ENCODE results near the gene AOPEP.
A peak's percentile ranks its signal among the peaks of the same experiment; 100 is the strongest.

Gene AOPEP

DNA sequence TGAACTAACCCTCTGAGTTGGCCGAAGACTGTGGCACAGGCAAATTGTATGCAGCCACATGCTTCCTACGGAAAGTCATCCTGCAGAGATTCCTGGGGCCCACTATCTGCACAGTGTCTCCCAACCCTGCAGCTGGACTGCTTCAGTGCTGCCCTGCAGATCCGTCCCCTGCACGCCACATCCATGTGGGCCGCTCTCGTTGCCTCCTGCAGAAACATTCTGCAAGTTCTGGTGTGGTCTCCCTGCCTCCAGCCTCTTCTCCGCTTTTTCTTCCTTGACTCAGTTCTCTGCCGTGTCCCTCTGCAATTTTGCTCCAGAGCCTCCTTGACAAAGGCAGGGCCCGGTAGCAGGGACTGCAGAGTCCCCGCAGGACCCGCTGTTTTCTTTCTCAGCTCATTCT, 249.0 kb downstream of the AOPEP start:
- DNase-seq: no peak

- DNase-seq: no peak
Observed at GRCh38 chr9:94976077-94976476, 249.6 kb downstream of the AOPEP start.

DNA sequence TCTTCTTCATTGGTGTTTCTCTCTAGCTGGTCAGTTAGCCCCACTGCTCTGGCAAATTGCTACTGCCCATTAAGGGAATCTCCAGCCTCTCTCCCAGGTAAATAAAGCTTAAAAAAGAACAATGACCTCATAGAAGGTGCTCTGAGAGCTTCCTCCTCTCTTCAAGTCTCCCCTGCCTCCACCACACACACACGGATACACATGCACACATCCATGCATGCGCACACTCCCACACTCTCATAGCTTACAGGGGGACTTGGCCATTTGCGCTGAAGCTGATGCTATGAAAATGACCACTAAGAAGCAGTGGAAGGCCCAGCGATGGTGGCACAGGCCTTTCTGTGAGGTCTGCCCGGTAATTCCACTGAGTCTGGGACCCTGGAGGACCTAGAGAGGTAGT, 250.9 kb downstream of the AOPEP start:
- DNase-seq: no peak

DNA sequence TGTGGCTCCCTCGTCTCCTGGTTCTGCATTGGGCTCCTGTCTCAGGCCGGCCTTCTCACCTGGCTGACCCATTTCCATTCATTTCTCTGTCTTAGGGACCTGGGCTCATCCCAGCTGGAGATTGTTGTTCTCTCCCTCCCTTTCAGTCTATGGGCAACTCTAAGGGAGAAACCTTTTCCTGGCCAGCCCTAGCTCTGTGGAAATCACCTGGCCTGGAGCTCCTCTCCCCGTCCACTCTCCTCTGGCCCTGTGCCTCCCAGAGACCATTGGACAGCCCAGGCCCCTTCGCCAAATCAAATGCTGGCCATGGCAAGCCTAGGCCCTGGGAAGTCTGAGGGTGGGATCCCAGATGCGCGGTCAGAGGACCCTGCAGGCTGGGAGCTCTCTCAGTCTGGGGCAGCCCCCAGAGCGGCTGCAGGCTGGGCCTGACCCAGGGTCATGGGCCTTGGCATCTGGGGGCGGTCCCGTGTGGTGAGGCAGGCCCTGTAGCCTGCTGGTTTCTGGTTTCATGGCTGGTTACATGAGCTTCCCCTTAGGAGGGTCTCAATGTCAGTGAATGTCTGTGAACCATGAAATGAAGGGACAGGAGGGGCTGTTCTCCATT, 253.5 kb downstream of the AOPEP start:
- DNase-seq: no peak

GRCh38 chr9:94980947-94981722, 254.6 kb downstream of the AOPEP start:
- no peak for DNase-seq

DNA sequence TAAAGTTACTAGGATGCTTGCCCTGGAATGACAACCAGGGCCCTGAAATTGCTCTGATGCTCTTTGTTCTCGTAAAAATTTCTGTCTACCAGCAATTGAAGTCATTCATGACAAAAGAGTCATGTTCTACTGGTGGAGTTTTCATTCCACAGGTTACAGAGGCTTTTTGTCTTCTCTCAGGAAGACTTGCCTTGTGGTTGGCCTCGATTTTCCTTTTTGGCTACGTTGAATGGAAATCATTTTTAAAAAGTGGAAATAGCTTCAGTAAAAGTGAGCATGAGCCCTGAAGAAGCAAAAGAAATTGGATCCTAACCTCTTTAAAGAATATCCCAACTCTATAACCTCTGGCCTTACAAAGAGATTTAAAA, 255.2 kb downstream of the AOPEP start:
- DNase-seq: no peak

DNA sequence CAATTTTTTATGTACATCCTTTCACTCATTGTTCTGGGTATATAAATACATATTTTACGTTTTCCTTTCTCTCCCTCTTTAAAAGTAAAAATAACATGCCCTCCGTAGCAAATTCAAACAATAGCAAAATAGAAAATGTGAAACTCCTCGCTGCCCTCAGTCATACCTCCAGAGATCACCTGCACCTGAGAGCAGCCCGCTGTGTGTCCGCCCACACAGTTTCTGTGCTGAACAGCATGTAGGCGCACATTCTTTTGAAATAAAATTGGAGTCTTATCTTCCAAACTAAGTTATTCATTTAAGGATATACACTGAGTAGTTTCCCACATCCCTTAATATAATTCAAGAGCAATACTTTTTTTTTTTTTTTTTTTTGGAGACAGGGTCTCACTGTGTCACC, 255.7 kb downstream of the AOPEP start:
- DNase-seq: no peak

DNA sequence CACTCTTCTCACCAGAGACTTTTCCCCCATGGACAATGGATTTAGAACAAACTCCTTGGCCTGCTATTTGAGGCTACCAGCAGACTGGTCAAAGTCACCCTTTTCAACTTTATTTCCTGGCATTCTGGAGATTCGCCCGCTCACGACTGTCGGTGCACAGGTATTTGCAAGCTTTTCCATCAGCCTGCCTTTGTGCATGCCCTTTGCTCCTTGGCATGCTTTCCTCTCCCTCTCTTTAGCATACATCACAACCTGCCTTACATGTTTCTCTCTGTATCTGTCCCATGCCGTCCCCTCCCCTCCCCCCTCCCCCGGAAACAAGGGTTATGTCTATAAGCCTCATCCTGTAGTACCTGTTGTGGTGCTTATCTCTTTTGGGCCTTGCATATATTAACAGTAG, 257.1 kb downstream of the AOPEP start:
- DNase-seq: no peak

GRCh38 chr9:94984891-94985476, 258.5 kb downstream of the AOPEP start:
- DNase-seq: peak; percentile 3

DNA sequence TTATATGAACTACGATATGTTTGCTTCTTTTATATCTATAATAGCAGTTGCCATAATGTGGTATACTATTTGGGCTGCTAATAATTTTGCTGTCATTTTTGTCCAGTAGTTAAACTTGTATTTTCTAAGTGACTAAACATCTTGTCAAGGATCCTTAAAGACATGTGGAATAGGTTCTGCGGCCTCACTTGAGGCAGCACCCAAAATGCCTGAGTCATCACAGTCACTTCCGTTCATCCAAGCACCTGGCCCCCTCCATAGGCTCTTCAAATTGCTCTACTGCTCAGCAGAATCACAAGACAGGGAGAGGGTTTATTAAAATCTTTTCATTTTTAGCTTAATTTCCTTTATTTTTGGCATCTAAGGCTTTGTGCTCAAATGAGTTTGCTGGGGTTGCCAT, 259.1 kb downstream of the AOPEP start:
- peak; percentile 84 for DNase-seq

DNA sequence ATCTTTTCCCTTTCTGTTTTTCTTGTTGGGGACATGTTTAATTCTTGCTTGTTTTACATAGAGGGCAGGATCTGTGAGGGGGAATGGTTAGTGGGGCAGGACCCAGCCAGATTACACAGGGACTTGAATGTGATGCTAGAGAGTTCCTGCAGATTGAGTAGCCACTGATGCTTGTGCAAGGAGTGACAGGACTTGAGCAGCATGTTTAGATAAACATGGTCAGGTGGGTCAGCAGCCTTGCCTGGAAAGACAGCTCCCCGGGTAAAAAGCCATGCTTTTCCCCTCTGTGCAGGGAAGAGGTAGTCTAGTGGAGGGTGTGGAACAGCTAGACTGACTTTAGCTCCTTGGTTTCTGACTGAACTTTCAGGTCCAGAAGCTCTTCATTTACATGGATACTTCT, 261.2 kb downstream of the AOPEP start:
- DNase-seq: no peak

DNA sequence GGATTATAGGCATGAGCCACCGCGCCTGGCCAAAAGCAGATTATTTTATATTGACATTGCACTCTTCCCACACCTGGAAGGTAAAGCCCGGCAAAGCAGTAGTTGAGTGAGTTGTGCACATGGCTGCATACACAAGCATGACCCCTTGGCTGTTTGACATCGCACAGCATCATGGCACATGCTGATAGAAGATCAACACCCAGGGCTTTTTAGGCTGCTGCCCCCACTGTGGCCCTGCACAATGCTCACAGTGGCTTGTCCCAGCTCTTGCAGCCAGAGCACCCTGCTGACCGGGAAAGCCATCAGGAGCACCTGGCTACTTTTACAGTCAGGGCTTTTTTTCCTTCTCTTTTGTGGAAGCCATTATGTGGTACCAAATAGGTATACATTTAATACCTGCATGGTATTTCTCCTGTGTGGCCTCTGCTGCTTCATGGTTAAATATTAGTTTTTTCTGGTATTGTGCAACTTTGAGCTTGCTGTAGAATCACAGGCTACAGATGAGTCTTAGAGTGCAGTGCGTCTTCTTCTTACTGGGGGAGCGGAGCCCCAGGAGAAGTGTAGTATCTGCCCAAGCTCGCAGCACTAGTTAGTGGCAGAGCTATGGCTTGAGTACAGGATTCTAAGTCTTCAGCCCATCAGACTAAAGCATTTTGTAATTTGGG, 264.5 kb downstream of the AOPEP start:
- no peak for DNase-seq

DNA sequence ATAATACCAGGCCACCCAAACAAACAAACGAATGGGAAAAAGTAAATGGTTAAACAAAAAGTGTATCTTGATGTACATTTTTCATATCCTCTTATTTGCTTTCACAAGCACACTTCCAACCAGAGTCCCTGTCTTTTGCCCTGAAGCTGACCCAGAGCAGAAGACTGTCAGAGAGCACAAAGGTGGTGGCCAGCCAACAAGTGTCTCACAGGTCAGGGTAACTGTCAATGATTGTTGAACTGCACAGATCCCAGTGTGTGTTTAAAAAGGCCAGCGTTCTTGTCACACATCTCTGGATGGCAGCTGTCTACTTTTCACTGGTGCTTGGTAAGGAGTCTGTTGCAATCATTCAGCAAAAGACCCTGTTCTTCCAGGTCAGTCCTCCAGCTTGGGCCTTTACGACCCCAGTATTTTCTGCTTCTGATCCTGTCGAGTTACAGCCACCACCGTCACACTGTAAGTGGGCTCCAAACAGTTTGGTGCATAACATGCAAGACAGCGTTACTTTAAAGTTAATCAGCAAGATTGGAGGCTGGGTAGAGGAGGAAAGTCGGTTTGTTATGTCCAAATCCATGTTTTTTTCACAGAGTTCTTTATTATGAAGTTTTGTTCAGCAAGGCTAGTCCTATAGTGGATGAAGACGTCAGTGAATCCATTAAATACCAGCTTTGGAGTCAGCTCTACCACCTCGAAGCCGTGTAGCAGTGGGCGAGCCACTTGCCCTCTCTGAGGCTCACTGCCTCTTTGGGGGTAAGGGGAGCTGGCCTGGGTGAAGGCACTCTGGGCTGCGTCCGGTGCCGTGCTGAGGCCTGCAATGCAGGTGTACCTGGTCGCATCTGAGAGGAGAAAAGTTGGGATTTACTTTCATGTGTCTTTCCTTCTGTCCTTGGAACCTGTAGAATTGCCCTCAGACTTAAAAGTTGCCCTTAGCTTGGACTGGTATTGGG, 265.7 kb downstream of the AOPEP start:
- DNase-seq: no peak

DNA sequence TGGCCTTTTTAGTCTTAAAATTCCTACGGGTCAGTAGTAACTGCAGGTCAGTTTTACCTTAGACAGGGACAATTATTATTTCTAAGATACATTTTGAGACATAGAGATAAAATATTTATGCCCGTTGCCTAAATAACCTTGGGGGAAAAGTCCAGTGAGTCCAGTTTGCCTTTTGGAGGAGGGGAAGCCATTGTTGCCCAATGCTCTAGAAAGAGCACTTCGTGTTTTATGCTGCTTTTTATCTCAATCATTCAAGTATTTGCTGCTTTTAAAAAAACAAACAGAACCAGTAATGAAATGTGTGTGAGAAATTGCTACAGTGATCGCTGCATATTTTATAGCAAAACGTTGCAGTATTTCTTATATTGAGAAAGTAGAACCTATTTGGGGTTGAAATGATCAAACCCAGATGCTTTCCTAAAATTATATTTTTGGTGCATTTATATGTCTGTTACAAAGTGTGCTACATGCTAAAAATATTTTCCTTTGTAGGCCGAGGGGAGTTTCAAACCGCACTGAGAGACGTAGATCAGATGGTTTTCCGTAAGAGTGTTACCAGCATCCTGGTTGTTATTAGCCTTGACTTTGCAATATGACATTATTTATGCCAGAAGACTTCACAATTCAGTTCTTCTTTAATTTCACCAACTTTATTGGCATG, 266.8 kb downstream of the AOPEP start:
- no peak for DNase-seq

- DNase-seq: no peak
Observed at GRCh38 chr9:94993821-94994165, 267.3 kb downstream of the AOPEP start.

- no peak for DNase-seq
Observed at GRCh38 chr9:94995048-94995693, 268.7 kb downstream of the AOPEP start.

- no peak for DNase-seq
Observed at GRCh38 chr9:94996641-94997040, 270.1 kb downstream of the AOPEP start.

DNA sequence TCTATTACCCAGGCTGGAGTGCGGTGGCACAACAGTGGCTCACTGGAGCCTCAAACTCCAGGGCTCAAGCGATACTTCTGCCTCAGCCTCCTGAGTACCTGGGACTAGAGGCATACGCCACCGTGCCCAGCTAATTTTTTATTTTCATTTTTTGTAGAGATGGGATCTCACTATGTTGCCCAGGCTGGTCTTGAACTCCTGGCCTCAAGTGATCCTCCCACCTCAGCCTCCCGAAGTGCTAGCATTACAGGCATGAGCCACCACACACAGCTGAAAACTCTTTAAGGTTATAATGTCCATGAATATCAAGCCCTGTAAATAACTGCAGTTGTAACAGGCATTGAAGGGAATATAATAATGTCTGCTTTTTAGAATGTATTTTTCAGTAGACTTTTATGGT, 271.2 kb downstream of the AOPEP start:
- DNase-seq: no peak

DNA sequence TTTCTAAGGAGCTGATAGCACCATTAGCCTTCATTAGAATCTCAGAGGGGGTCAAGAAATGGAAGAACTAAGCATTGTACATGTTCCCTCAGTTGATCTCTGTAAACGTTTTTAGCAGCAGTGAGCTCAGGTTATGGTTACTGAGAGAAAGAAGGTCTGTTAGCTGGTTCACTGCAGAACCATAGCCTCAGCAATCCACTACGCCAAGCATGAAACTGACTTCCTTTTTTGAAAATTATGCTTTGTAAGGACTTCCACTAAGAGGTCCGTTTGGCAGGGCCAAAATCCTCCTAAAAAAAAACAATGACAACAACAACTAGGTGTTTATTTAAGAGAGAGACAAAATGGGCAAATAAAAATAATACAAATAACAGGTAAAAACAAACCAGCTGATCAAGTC, 273.3 kb downstream of the AOPEP start:
- peak; percentile 59 for DNase-seq

- no peak for DNase-seq
Observed at GRCh38 chr9:95000821-95001220, 274.3 kb downstream of the AOPEP start.

DNA sequence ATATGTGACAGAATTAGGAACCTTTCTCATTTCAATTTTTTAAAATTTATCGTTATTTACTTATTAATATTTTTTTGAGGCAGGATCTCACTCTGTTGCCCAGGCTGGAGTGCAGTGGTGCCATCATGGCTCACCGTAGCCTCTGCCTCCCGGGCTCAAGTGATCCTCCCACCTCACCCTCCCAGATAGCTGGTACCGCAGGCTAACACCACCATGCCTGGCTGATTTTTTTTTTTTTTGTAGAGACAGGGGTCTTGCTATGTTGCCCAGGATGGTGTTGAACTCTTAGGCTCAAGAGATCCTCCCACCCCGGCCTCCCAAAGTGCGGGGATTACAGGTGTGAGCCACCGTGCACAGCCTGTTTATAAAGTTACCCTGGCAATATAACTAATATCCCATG, 275.2 kb downstream of the AOPEP start:
- DNase-seq: no peak

Measured in RPMI8226 (cell line).